ENCODE data around the gene OR9A2.

The OR9A2 gene, protein sequence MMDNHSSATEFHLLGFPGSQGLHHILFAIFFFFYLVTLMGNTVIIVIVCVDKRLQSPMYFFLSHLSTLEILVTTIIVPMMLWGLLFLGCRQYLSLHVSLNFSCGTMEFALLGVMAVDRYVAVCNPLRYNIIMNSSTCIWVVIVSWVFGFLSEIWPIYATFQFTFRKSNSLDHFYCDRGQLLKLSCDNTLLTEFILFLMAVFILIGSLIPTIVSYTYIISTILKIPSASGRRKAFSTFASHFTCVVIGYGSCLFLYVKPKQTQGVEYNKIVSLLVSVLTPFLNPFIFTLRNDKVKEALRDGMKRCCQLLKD

GRCh38 chr7:143027032-143027431 is at the start of gene OR9A2:
Gene OR9A2 (minus strand): TSS chr7:143027132. CDS start chr7:143027132, 0 bp downstream.
- DNase-seq: no peak

DNA sequence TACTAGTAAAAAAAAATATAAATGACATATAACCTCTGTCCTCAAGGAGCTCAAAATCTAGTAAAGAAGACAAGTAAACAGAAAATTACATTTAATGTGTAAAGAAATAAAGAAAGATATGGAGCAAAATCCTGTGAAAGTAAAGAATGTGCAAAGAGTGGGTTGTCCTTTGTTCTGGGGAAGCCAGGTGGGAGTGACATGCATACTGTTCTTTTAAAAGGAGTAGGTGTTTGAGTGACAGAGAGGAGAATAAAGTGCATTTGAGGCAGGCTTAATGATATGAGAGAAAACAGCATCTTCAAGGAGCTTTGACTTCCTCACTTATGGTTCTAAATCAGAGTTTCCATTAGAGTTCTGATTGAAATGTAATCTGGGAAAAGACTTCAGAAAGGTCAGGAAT is 47.2 kb upstream of the OR9A2 start:
- no peak for DNase-seq

DNA sequence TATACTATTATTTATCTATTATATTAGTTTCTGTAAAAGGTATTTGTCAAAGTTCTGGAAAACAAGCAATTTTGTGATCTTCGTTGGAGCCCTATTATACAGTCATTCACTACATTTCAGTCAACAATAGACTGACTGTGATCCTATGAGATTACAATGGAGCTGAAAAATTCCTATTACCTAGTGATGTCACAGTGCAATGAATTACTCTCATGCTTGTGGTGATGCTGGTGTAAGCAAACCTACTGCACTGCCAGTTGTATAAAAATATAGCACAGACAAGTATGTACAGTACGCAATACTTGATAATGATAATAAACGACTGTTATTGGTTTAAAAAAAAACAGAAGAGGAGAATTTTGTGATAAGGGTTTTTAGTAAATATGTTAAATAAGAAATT is 46.6 kb upstream of the OR9A2 start:
- DNase-seq: no peak

DNA sequence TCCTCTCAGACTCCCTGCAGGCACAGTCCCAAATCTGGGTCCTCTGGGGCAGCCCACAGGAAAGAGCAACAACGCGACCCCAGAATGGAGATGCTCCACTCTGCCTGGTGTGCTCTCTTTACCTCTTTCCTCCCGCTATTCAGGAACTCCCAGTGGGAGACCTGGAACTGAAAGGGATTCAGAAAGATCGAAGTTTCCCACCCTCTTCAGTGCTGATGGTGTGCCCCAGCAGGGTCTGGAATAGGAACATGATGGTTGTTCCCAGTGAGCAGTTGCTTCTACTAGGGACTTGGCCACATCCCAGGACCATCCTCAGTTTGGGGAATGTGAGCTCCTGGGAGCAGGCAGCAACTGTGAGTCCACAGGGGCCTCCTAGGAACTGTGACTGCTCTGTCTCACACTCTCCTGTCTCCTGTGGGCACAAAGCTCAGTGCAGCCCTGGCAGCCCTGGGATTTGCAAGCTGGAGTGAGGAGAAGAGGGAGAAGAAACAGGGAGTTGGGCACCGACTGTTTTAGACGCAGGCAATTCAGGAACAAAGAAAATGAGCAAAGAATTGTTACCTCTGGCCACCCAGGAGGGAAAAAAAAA is 43.1 kb upstream of the OR9A2 start:
- DNase-seq: no peak

- no peak for DNase-seq
Measured at GRCh38 chr7:143068446-143068845, 41.5 kb upstream of the OR9A2 start.

- DNase-seq: no peak
Measured at GRCh38 chr7:143063741-143064140, 36.8 kb upstream of the OR9A2 start.

DNA sequence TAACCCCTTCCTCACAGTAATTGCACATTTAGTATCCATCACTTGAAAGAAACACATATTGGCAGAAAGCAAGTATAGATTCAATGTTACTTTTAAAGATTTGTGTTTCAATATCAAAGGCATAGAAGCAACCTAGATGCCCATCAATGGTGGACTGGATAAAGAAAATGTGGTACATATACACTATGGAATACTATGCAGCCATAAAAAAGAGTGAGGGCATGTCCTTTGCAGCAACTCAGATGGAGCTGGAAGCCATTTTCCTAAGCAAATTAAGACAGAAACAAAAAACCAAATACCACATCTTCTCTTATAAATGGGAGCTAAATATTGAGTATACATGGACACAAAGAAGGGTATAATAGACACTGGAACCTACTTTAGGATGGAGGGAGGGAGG is 28.8 kb upstream of the OR9A2 start:
- DNase-seq: no peak

DNA sequence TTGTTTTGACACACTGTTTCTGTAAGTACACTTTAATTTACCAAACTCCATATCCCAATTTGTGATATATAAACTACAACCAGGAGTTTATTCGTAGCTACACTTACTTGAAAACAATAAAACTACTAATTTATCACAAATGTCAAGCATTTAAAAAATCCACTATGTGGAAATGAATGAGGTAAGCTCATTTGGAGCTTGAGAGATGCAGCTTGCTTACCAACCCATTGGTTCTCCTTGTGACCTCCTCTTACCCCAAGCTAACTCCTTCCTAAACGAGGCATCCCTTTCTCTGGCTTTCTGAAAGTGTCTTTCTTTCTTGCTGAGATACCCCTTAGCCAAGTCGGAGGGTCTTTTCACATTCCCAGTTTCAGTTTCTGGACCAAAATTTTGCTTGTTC is 27.7 kb upstream of the OR9A2 start:
- DNase-seq: no peak

DNA sequence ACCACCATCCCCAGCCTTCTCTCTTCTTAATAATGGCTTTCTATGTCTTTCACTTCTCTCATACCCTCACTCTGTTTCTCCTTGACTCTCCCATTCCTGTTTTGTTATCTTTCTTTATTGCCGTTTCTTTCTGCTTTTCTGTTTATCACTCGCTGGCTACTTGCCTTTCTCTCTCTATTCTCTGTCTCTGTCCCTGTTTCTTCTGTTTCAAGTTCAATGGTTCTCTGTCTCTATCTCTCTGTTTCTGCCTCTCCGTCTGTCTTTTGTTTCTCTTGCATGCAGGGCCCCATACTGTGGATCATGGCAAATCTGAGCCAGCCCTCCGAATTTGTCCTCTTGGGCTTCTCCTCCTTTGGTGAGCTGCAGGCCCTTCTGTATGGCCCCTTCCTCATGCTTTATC is 25.1 kb upstream of the OR9A2 start, which contains the start of gene OR6V1:
TSS of gene OR6V1 (plus strand) at position 301 of the 400 bp plus-strand sequence. CDS start at position 301, 0 bp downstream.
- no peak for DNase-seq

DNA sequence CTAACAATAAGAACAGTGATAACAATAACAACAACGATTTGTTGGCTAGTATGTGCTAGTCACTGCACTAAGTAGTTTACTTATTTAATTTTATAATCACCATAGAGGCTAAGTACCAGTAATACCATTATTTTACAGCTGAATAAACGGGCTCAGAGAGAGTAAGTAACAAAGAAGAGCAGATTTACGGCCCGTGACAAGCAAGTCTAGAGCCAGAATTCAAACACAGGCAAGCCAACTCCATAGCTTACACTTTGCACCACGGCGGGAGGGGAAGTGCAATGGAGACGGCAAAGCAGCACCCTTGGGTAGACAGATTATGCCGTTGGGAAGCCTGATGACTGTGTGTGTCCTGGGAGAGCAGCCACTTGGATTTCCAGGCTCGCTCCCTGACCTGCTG is 24.0 kb upstream of the OR9A2 start:
- DNase-seq: no peak

GRCh38 chr7:143049362-143049761 is 22.4 kb upstream of the OR9A2 start:
- no peak for DNase-seq

DNA sequence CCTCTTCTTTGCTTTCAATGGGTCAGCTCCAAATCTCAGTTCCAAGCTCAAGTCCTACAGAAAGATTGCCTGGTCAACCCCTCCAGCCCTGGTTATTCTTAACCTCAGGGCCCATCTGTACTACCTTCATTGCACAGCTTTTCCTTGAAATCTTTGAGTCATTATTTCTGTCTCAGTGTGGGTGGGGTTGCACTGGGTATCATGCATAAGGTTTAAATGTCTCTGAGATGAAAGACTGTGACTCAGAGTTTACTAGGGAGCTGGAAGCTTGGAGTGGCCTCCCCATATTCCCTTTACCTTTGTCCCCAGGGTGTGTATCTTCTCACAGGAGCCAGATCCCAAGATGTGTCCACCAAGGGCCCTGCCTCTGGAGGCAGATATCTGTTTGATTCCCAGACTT is 21.9 kb upstream of the OR9A2 start:
- no peak for DNase-seq

DNA sequence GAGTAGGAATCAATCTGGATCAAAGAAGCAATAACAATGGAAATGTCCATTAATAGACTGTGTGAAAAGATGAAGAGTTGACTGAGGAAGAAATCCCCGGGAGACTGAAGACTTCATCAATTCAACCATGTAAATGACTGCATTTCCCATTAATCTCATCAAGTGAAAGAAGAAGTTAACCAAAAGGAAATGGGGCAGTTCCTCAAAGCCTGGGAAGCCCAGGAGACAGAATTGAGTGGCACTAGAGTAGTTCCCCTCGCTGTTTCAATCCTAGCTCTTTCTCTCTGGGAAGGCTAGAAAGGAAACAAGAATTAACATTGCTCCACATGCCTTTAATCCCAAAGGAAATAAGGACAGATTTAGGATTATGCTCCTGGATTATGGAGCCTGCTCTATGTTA is 20.4 kb upstream of the OR9A2 start:
- DNase-seq: no peak

DNA sequence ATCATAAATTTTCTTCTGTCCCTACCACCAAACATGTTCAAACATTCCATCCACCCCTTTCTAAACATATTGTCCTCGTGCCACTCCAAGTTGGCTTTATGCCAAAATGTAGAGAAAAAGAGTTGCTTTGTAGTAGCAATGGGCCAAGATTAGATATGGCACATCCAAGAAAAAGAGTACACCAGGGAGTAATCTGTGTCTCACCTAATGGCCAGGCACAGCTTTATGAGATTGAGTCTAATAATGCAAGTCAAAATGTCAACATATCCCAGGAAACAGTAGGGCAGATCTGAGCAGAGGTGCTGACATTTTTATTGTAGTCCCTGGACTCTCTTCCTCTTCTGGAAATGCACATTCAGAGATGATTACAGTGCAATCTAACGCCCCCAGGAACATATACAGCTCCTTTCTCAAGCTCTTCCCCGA is 19.5 kb upstream of the OR9A2 start:
- DNase-seq: peak; percentile 9

- no peak for DNase-seq
Measured at GRCh38 chr7:143043391-143043790, 16.5 kb upstream of the OR9A2 start.

GRCh38 chr7:143042790-143043271 is 15.9 kb upstream of the OR9A2 start:
- no peak for DNase-seq

DNA sequence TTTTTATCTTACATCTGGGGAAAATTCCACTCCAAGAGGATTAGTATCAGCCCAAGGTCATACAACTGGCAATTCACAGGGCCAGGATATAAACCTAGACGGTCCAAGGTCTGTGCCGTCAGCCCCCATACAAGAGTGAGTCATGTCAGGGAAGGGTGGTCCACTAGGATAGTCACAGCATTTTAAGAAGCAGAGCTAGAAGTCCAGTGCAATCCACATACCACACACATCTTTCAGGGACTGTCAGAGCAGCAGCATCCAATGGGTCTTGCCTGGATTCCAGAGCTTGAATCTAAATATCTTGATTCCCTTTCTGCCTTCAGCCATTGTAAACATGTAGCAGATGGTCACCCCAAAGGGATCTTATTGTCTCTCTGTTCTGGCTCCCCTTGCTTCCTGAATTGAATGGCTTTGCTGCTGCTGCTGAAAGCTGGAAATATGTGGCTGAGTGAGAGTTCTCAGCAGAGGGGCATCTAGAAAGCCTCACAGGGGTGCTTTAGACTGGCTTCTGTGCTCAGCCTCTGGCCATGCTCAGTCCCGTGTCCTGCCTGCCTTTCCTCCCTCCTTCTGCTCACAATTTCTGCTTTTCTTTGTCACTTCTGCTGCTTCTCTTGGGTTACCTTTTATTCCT is 15.3 kb upstream of the OR9A2 start:
- DNase-seq: no peak

GRCh38 chr7:143041346-143041745 is 14.4 kb upstream of the OR9A2 start:
- no peak for DNase-seq

DNA sequence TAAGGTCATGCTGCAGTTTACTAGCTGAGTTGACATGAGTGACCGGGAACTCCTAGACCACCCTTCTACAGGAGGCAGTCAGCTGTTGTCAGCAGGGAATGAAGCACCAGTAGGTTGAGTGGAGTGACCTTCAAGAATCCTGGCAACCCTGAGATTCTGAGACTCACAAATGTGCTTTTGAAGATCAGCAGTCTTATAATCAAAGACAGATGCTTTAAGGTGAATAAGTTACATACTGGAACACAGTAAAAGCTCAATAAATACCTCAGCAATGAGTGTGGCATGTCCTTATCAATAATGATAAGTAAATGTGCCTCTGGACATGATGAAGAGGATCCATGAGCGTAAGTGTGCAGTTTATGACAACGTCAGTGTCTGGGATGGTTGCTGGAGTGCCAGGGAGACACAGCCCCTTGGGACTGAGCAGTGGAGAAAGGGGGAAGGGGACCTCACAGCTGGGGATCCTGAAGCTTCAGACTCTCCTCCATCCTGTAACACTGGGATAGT is 13.3 kb upstream of the OR9A2 start:
- DNase-seq: no peak

- no peak for DNase-seq
Measured at GRCh38 chr7:143038635-143039034, 11.7 kb upstream of the OR9A2 start.

DNA sequence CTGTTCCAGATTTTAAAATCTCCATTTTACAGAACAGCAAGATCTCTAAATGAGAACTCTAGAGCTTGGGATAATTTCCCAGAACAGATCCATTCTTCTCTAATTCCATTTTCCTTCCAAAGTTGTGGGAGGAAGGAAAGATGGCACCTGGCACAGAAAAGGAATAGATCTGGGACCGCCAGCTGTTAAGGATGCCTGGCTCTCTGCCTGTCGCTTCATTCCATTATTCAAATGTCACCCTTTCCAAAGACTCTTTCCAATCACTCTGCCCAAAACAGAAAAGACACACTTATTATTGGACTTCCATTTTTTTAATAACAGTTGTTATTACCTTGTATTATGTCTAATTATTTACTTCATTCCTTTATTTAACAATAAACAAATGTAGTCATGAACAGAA is 751 bp upstream of the OR9A2 start:
- DNase-seq: no peak

GRCh38 chr7:143025371-143025770 is 1.6 kb downstream of the OR9A2 start:
- DNase-seq: no peak

DNA sequence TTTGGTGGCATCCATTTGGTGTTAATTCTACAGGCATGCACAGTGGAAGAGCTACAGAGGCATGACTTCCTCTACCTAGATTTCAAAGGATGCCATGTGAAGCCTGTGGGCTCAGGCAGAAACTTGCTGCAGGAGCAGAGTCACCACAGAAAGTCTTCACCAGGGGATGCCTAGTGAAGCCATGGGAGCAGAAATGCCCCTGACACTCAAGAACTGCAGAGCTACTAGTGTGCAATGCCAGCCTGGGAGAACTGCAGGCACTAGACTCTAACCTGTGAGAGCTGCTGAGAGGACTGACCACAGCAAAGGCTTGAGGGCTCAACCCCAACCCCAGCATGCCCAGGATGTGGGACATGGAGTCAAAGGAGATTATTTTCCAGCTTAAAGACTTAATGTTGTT is 3.9 kb downstream of the OR9A2 start:
- no peak for DNase-seq

GRCh38 chr7:143018931-143019330 is 8.0 kb downstream of the OR9A2 start:
- no peak for DNase-seq

Measured in NCI-H69 (cell line).